Measurements from ENCODE around the gene PTPN23.

DNA sequence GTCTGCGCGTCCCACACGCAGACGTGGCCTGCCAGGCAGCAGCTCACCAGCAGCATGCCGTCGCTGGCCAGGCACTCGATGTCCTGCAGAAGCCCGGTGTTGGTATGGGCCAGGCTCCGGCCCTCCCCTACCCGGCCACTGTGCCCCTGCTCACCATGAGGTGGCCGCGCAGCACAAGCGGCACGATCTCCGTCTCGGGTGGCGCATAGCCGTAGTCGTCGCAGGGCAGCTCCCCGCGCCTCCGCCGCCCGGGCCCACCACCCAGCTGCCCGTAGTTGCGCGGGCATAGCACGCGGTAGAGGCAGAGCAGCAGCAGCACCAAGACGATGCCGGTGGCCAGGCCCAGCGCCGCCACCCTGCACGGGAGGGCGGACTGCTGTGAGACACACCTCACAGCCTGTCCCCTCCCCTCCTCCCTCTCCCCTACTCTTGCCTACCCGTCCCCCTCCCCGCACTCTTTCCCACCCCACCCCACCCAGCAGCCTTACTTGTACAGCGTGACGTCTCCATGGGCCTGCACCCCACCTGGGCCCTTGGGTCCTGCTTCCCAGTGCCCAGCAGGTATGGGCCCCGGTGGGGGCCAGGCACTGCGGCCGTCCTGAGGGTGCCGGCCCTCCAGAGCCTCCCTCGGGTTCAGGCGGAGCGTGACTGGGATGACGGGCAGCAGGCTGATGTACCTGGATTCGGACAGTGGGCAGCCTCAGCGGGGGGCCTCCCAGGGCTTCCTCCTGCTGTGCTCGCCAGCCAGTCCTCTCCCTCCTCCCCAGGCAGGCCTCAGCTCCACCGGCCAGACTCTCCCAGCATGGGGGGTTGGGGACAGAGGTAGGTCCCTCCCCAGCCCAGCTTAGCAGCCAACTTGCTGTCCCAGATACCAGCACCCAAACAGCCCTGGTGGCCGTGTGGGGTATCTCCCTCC is 37.6 kb downstream of the PTPN23 start:
- TF ChIP-seq, protein P1, sequence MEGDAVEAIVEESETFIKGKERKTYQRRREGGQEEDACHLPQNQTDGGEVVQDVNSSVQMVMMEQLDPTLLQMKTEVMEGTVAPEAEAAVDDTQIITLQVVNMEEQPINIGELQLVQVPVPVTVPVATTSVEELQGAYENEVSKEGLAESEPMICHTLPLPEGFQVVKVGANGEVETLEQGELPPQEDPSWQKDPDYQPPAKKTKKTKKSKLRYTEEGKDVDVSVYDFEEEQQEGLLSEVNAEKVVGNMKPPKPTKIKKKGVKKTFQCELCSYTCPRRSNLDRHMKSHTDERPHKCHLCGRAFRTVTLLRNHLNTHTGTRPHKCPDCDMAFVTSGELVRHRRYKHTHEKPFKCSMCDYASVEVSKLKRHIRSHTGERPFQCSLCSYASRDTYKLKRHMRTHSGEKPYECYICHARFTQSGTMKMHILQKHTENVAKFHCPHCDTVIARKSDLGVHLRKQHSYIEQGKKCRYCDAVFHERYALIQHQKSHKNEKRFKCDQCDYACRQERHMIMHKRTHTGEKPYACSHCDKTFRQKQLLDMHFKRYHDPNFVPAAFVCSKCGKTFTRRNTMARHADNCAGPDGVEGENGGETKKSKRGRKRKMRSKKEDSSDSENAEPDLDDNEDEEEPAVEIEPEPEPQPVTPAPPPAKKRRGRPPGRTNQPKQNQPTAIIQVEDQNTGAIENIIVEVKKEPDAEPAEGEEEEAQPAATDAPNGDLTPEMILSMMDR (conservative IDR thresholded peaks at IDR 0.05; ENCODE audit: low read length) = no peak; the same call in 1 of the 2 replicates
- TF ChIP-seq EZH2phosphoT487 (IDR thresholded peaks at IDR 0.05; ENCODE audit: borderline replicate concordance, low read depth, low read length) = no peak
